Activated CD8-positive, alpha-beta T cell treated with anti-CD3 and anti-CD28 coated beads, Interleukin-2, amount 10 ng/mL, durations not matched to agents 7 days and 5 days (primary cell): ENCODE results near the gene ANKRD35. TPM values are rescaled to one million over a fixed set of nuclear protein-coding genes. Genes with fewer than 3 reads are reported as not detected.

Experiments used
- ATAC-seq: fragments of 150-1000 bp; cut with Tn5 transposase; one replicate; pipeline ENCODE4 v1.10.0; 2021; ENCODE audit warnings: moderate library complexity
- CTCF ChIA-PET: fragments of 350-600 bp; sonication (Branson Sonifier 250); formaldehyde crosslinking; loops from one replicate; lab custom pipeline; 2021; ENCODE audit warnings: antibody characterized with exemption; lab: Charles Lee
- POLR2A ChIA-PET: fragments of 350-600 bp; sonication (Branson Sonifier 250); formaldehyde crosslinking; loops from one replicate; lab custom pipeline; 2021; ENCODE audit warnings: antibody characterized with exemption; lab: Charles Lee
- DNase-seq: peaks from one replicate; pipeline ENCODE4 v3.0.0-alpha.2; 2020
- H3K27ac Mint-ChIP-seq: one replicate; pipeline ENCODE4 v1.8.0; 2021; ENCODE audit warnings: mild to moderate bottlenecking, mixed read lengths
- H3K27me3 Mint-ChIP-seq: one replicate; pipeline ENCODE4 v1.8.0; 2021; ENCODE audit warnings: low read depth, mixed read lengths
- H3K36me3 Mint-ChIP-seq: one replicate; pipeline ENCODE4 v1.8.0; 2021; ENCODE audit warnings: low read depth, mixed read lengths
- H3K4me1 Mint-ChIP-seq: one replicate; pipeline ENCODE4 v1.8.0; 2021; ENCODE audit warnings: low read depth, mixed read lengths
- H3K4me3 Mint-ChIP-seq: one replicate; pipeline ENCODE4 v1.8.0; 2021; ENCODE audit warnings: mild to moderate bottlenecking, mixed read lengths
- H3K9me3 Mint-ChIP-seq: one replicate; pipeline ENCODE4 v1.8.0; 2022; ENCODE audit warnings: mixed read lengths; ENCODE audit not compliant: insufficient read depth
- total RNA-seq, 2 experiments: library from RNA; stranded (reverse); gene quantifications; one replicate each; pipeline ENCODE4 v1.2.3, GENCODE V29; 2021

ANKRD35 gene
- total RNA-seq, 2 experiments from 2014 or later = 0.76 to 1.1 TPM

DNA sequence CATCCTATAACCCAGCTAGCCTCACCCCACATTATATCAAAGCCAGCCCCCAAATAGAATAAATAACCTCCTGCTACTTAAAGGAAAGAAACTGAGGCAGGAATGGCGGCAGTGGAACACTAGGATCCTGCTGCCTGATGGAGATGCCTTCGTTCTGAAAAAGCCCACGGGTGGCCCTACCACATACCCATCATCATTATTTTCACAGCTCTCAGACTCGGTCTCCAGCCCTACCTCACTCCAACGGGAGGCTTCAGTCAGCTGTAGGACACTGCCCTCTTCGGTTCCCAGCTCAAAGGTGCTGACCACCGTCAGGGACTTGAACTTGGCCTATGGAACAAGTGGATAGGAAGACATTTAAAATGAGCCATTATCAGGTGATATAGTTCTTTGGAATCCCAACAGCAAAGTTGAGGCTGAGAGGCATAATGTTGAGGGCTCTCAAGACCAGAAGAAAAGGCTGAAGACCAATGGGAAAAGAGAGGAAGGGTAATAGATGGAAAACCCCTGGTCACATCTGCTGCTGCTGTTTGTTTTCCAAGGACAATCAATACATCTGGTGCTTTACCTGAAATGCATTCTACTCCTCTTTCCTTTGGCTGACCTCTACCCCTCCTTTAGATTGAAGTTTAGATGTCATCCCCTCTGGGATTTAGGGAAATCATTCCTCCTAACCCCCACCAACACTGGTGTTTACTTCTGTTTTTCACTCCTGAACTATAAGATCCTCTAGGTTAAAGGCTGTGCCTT lies 7.8 kb upstream of the ANKRD35 start:
- ChIA-PET POLR2A (no interaction called here), CTCF (interaction anchor here (0.7 to 4.7 kb wide), 18 partner anchors 9 to 124 kb away, joined by 3 to 41 read pairs (median 8); partner anchors contain the start of genes ITGA10, LIX1L, NUDT17 and PEX11B)
- Mint-ChIP-seq H3K27me3 (no peaks in the 10 kb centered on the region), H3K36me3 (no peaks in the 10 kb centered on the region), H3K27ac (no peak overlapping the region), H3K4me3 (no peak overlapping the region), H3K4me1 (no peaks in the 10 kb centered on the region), H3K9me3 (no peaks in the 10 kb centered on the region)
- ATAC-seq (no peak), DNase-seq (no peak)

DNA sequence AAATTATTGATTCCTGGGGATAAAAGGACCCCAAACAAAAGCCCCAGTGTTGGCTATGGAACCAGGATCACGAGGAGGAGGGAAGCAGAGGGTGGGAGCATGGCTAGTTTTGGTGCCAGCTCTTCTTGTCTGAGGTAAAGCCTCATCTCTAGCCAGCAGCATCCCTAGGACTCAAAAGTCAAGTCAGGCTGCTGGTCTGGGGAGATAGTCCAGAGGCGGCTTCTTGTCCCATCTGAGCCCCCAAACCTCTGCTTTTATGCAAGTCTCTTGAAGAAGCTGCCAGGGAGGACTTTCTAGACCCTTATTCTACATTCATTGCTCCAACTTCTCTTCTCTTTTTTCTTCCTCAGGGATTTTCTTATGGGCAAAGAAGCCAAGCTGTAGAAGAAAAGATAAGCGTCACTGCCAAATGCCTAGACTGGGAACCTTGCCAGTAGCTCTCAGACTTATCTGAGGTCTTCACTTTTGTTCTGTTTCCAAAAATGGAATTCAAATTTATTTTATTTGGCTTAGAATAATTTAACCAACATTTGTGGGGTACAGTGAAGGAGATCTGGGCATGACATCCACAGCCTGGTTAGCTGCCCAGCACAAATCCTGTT lies 6.9 kb upstream of the ANKRD35 start:
- H3K36me3 Mint-ChIP-seq = no peaks in the 10 kb centered on the region
- H3K9me3 Mint-ChIP-seq = no peaks in the 10 kb centered on the region
- H3K27ac Mint-ChIP-seq = no peak overlapping the region
- ChIA-PET POLR2A (no interaction called here), CTCF (interaction anchor here (0.7 to 4.7 kb wide), 29 partner anchors 9 to 139 kb away, joined by 3 to 41 read pairs (median 6); partner anchors contain the start of genes ANKRD34A, ITGA10, LIX1L and NUDT17)
- H3K27me3 Mint-ChIP-seq = no peaks in the 10 kb centered on the region
- no peaks in the 10 kb centered on the region for H3K4me1 Mint-ChIP-seq
- no peak overlapping the region for H3K4me3 Mint-ChIP-seq
- DNase-seq = no peak
- no peak for ATAC-seq

DNA sequence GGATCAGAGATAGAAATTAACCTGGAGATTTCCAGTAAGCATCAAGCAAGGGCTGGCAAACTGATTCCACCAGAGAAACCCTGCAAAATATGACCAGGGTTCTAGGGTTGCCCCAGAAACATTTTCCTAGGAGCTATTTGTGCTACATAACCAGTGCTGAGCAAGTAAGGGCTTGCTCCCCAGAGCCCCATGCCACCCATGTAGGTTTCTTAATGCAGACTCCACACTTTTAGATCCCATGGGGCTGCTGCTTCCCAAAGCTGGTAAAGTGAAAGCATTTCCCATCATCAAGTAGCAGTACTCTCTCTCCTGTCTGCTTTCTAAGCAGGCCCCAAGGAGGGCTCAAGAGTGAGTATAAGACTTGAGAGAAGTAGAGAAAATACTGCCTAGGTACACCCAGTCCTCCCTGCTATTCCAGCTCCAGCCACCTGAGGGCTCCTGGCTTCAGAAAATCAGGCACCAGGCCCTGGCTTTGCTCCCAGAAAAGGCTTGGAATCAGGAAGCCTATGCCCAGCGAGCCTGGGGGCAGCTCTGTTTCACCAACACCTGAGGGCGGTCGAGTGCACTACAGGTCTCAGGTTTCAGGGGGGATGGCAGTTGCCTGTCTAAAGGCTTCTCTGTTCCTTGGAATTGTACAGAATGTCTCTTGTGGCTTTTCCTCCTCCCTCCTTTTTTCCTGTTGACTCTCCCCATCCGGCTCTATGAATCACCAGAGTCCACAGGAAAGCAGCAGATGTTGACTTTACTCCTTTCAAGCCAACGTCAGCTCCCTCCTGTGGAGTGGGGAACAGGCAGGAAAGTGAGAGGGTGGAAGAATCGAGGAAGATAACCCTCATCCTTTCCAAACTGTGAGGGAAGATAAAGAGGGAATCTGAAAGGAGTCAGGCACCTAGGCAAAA lies 6.2 kb upstream of the ANKRD35 start:
- ATAC-seq (peak; percentile 78), DNase-seq (peak; percentile 62)
- H3K9me3 Mint-ChIP-seq = no peaks in the 10 kb centered on the region

DNA sequence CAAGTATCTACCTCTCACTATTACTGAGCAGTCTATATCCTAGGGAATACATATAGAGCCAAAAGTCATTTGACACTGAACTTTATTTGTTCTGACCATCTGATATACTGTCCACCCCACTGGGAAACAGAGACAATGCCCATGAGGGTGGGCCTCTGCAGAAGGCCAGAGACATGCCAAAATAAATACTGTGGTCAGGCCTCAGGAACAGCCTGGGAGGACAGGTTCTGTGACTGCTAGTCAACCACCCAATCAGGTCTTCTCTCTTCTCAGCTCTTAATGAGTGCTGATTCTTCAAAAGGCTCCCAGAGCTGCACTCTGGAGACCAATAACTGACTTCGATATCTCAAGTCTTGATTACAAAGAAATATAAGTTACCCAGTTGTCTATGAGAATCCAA lies 5.5 kb upstream of the ANKRD35 start:
- DNase-seq (no peak), ATAC-seq (no peak)
- POLR2A ChIA-PET = interaction anchor here (0.9 to 1.2 kb wide), 2 partner anchors 20 to 32 kb away, joined by 3 read pairs; no protein-coding TSS in a partner anchor
- Mint-ChIP-seq H3K9me3 (no peaks in the 10 kb centered on the region), H3K4me1 (peaks cover 5% of the 10 kb centered on the region), H3K36me3 (no peaks in the 10 kb centered on the region), H3K4me3 (no peak overlapping the region), H3K27ac (no peak overlapping the region), H3K27me3 (no peaks in the 10 kb centered on the region)
- CTCF ChIA-PET = interaction anchor here (0.8 to 4.7 kb wide), 24 partner anchors 8 to 126 kb away, joined by 3 to 41 read pairs (median 8); partner anchors contain the start of genes ANKRD34A, ITGA10, LIX1L and NUDT17

More for the DNA sequence above, 6.2 kb upstream of the ANKRD35 start:
- Mint-ChIP-seq H3K27ac (peak overlapping the region; percentile 40), H3K36me3 (no peaks in the 10 kb centered on the region), H3K4me3 (no peak overlapping the region), H3K4me1 (peaks cover 1% of the 10 kb centered on the region), H3K27me3 (no peaks in the 10 kb centered on the region)
- POLR2A ChIA-PET = interaction anchor here (0.9 to 1.2 kb wide), 2 partner anchors 19 to 32 kb away, joined by 3 read pairs; no protein-coding TSS in a partner anchor
- CTCF ChIA-PET = interaction anchor here (0.8 to 4.7 kb wide), 33 partner anchors 8 to 140 kb away, joined by 3 to 41 read pairs (median 6); partner anchors contain the start of genes ANKRD34A, ITGA10, LIX1L and NUDT17

DNA sequence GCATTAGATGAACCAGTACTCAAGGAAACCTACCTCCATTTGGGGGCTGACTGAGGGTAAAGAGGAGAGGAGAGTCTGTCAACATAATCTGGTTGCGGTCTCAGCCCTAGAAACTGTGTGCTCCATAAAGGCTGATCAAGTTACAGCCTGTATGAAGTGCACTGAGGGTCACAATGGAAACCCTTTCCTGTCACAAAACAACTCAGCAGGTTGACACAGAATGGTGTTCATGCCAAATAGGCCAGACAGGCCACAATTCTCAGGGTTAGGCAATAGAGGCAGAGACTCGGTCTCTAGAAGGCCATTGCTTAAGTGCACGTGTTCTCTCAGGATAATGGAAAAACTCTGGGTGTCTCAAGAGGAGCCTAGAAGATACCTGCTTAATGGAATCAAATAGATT lies 4.1 kb upstream of the ANKRD35 start:
- Mint-ChIP-seq H3K36me3 (no peaks in the 10 kb centered on the region), H3K27ac (no peak overlapping the region), H3K27me3 (peaks cover 7% of the 10 kb centered on the region), H3K4me3 (no peak overlapping the region), H3K9me3 (no peaks in the 10 kb centered on the region), H3K4me1 (peaks cover 13% of the 10 kb centered on the region)
- ChIA-PET CTCF (interaction anchor here (0.7 to 4.7 kb wide), 3 partner anchors 17 to 43 kb away, joined by 3 to 41 read pairs (median 3); partner anchors contain the start of gene NUDT17), POLR2A (no interaction called here)
- DNase-seq (no peak), ATAC-seq (no peak)

DNA sequence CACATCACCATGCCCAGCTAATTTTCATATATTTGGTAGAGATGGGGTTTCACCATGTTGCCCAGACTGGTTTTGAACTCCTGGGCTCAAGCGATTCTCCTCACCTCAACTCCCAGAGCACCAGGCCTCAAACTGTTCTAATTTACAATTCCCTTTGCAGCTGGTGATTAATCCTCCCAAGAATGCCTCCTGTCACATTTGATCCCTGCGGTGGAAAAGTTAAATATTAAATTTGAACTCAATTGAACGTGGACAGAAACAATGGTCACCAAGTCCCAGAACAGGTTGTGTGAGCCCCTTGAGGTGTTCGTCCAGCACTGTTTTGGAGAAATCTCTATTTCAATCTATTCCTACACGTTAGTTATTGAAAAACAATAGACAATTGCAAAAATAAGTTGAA lies 2.0 kb upstream of the ANKRD35 start:
- ATAC-seq (no peak), DNase-seq (no peak)
- ChIA-PET CTCF (interaction anchor here (1.4 to 6.2 kb wide), 2 partner anchors 29 to 41 kb away, joined by 3 to 49 read pairs; partner anchors contain the start of genes NUDT17 and PIAS3), POLR2A (interaction anchor here (1.1 to 1.6 kb wide), 2 partner anchors 29 to 31 kb away, joined by 4 to 7 read pairs; partner anchors contain the start of genes PEX11B and PIAS3)
- Mint-ChIP-seq H3K27me3 (peaks cover 24% of the 10 kb centered on the region), H3K4me3 (no peak overlapping the region), H3K36me3 (no peaks in the 10 kb centered on the region), H3K9me3 (no peaks in the 10 kb centered on the region), H3K27ac (no peak overlapping the region), H3K4me1 (peaks cover 14% of the 10 kb centered on the region)

DNA sequence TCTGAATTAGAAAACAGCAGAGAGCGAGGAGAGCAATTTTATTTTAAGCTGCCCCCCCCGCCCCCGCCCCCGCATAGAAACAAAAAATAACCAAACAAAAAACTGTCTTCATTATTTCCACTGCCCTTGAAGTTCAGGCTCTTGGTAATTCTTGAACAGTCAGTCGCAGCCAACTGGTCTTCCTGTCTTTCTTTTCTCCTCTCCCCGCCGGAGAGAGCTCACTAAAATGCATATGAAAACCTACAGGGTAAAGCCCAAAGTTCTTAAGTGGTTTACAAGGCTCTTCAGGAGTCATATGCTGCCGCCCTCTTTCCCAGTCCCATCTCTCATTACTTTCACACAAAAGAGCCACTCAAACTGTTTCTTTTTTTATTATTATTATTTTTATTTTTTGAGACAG lies 1.1 kb upstream of the ANKRD35 start:
- DNase-seq (no peak), ATAC-seq (no peak)
- Mint-ChIP-seq H3K4me3 (peak overlapping the region; percentile 54), H3K27ac (peak overlapping the region; percentile 2), H3K9me3 (no peaks in the 10 kb centered on the region), H3K4me1 (peaks cover 14% of the 10 kb centered on the region), H3K36me3 (no peaks in the 10 kb centered on the region), H3K27me3 (peaks cover 26% of the 10 kb centered on the region)
- POLR2A ChIA-PET = interaction anchor here (1.6 kb wide), 1 partner anchor 28 kb away, joined by 7 read pairs; the partner anchor contains the start of gene PIAS3
- CTCF ChIA-PET = interaction anchor here (1.4 to 6.2 kb wide), 2 partner anchors 28 to 40 kb away, joined by 3 to 49 read pairs; partner anchors contain the start of genes NUDT17 and PIAS3

DNA sequence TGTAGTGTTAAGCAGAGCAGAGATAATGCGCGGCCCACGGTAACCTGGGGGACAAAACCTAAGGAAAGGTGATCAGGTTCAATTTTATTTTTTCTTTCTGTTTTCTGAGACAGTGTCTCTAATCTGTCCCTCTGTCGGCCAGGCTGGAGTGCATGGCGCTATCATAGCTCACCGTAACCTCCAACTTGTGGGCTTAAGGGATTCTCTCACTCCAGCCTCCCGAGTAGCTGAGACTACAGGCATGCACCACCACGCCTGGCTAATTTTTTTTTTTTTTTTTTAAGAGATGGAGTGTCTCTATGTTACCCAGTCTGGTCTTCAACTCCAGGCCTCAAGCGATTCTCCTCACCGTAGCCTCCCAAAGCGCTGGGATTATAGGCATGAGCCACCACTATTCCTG lies 724 bp upstream of the ANKRD35 start:
- H3K27ac Mint-ChIP-seq = no peak overlapping the region
- H3K27me3 Mint-ChIP-seq = peaks cover 28% of the 10 kb centered on the region
- no peaks in the 10 kb centered on the region for H3K9me3 Mint-ChIP-seq
- DNase-seq (no peak), ATAC-seq (no peak)
- H3K4me3 Mint-ChIP-seq = peak overlapping the region; percentile 81
- peaks cover 14% of the 10 kb centered on the region for H3K4me1 Mint-ChIP-seq
- CTCF ChIA-PET = interaction anchor here (1.2 to 6.2 kb wide), 3 partner anchors 15 to 40 kb away, joined by 3 to 49 read pairs (median 3); partner anchors contain the start of genes NUDT17 and PIAS3
- POLR2A ChIA-PET = interaction anchor here (1.6 kb wide), 1 partner anchor 28 kb away, joined by 7 read pairs; the partner anchor contains the start of gene PIAS3
- no peaks in the 10 kb centered on the region for H3K36me3 Mint-ChIP-seq

DNA sequence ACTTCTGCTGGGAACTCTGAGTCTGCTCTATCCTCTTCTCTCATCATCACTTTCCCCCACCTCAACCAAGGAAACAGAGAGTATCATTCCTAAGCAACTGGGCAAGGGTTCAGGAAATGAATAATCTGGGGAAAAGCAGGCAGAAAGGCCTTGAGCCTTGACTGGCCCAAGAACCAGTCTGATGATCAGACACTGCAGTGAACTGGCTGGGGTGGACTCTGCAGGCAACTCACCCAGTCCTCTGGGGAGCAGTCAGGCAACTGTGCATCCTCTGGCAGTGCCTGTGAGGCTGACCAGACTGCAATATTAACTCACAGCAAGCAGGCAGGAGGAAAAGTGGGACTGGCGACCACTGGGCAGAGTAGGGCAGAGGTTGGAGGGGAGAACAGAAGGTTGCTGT lies 991 bp downstream of the ANKRD35 start:
- no peaks in the 10 kb centered on the region for H3K9me3 Mint-ChIP-seq
- H3K4me1 Mint-ChIP-seq = peaks cover 14% of the 10 kb centered on the region
- no peaks in the 10 kb centered on the region for H3K36me3 Mint-ChIP-seq
- H3K4me3 Mint-ChIP-seq = peak overlapping the region; percentile 81
- POLR2A ChIA-PET = interaction anchor here (1.0 kb wide), 1 partner anchor 11 kb away, joined by 3 read pairs; no protein-coding TSS in a partner anchor
- CTCF ChIA-PET = interaction anchor here (1.3 to 6.2 kb wide), 2 partner anchors 26 to 38 kb away, joined by 8 to 49 read pairs; partner anchors contain the start of genes NUDT17 and PIAS3
- no peak for DNase-seq
- no peak for ATAC-seq
- H3K27ac Mint-ChIP-seq = no peak overlapping the region
- peaks cover 31% of the 10 kb centered on the region for H3K27me3 Mint-ChIP-seq

DNA sequence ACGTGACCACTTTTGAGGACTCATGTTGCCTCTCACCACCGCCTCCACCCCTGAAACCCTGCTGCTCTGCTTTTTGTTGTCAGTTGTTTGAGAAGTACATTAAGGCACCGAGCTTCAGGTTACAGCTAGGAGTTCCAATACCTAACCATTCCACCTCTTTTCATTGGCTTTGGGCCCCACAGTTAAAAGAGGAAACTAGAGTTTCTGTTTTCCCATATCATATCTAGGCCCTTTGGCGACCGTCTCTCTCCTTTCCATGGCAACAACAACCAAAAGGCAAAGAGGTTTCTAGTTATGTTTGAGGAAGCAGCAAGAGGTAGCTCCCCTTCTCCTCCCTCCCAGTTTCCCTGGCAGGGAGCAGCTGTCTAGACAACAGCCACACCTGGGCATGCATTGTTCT lies 5.9 kb downstream of the ANKRD35 start:
- ChIA-PET POLR2A (interaction anchor here (0.6 kb wide), 1 partner anchor 154 kb away, joined by 4 read pairs; no protein-coding TSS in a partner anchor), CTCF (interaction anchor here (1.1 to 3.7 kb wide), 6 partner anchors 8 to 34 kb away, joined by 3 to 26 read pairs (median 12); partner anchors contain the start of genes ITGA10, NUDT17 and PIAS3)
- no peak overlapping the region for H3K4me3 Mint-ChIP-seq
- peaks cover 1% of the 10 kb centered on the region for H3K4me1 Mint-ChIP-seq
- peaks cover 32% of the 10 kb centered on the region for H3K27me3 Mint-ChIP-seq
- H3K36me3 Mint-ChIP-seq = no peaks in the 10 kb centered on the region
- DNase-seq (no peak), ATAC-seq (no peak)
- no peak overlapping the region for H3K27ac Mint-ChIP-seq
- no peaks in the 10 kb centered on the region for H3K9me3 Mint-ChIP-seq
